Measurements from ENCODE around the gene WDR33. TPM values are rescaled to one million over a fixed set of nuclear protein-coding genes. Genes with fewer than 3 reads are reported as not detected.

Gene WDR33
- total RNA-seq, 6 experiments from 2014 or later = 15.6 to 38.3 (median 28.0) TPM

- Histone ChIP-seq H3K36me3 (peaks cover 0 to 12% (median 4%) of the 10 kb centered on the region in 4 donors), H3K9me3 (no peaks in the 10 kb centered on the region), H3K4me1 (peaks cover 0 to 23% (median 12%) of the 10 kb centered on the region in 4 donors), H3K27ac (no peak overlapping the region), H3K27me3 (no peaks in the 10 kb centered on the region), H3K4me3 (no peak overlapping the region)
- 90% methylated on average over 10 of the region's 10 CpGs for WGBS (ENCODE audit: insufficient coverage, low coverage, low lambda C conversion rate, missing lambda C conversion rate)
- TF ChIP-seq POLR2A (IDR thresholded peaks at IDR 0.05) (no peak), CTCF (IDR thresholded peaks at IDR 0.05) (no peak)
- ATAC-seq (no peak), DNase-seq (no peak)
- intact Hi-C loops (cut with DNase I) = no loop called here
These were observed 150.7 kb downstream of the WDR33 start for GRCh38 chr2:127660291-127660578.

GRCh38 chr2:127659408-127660290 is 151.3 kb downstream of the WDR33 start:
- TF ChIP-seq CTCF (IDR thresholded peaks at IDR 0.05) (no peak), POLR2A (IDR thresholded peaks at IDR 0.05) (no peak)
- DNase-seq = peak; percentile 27 to 58 (median 54)
- Histone ChIP-seq H3K4me1 (peaks cover 0 to 19% (median 11%) of the 10 kb centered on the region in 4 donors), H3K9me3 (no peaks in the 10 kb centered on the region), H3K27me3 (no peaks in the 10 kb centered on the region), H3K36me3 (peaks cover 0 to 12% (median 4%) of the 10 kb centered on the region in 4 donors), H3K4me3 (no peak overlapping the region), H3K27ac (peak overlapping the region in 2 of 3 donors; percentile 10 to 38)
- ATAC-seq = peak; percentile 31 to 64 (median 40)
- 60% methylated on average over 6 of the region's 14 CpGs for WGBS (ENCODE audit: insufficient coverage, low coverage, low lambda C conversion rate, missing lambda C conversion rate)
- intact Hi-C loops (cut with DNase I) = no loop called here

DNA sequence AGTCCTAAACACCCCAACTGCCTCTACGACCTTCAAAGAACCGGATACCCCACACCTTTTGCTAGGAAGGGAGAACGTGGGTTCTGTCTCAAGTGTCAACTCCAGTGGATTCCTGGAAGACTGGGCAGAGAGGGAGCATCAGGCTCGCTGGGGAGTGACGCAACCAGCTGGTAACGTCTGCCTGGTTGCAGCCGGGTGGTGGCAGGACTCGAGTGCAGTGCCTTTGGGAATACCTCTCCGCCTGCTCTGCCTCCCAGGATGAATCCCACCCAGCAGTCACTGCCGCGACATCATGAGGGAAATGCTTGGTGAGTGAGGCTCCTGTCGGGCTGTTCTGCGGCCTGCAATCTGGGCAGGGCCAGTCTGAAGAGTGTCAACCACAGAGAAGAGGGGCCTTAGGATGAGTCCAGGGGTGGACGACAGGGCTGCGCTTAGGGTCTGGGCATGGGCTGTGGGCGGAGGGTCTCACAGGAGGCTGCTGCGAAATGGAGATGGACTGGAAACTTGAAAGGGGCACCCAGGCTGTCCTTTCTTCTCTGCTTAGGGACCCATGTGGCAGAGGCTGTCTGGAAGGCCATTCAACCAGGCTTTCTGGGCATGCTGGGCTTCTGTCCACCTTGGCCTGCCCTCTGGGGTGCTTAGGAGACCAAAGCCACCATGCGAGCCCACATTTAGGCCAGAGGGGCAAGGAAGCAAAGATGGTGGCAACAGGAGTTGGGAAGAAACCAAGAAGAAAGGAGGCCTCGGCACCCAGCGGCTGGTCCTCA is 152.1 kb downstream of the WDR33 start:
- peak in 2 of 3 donors; percentile 37 to 40 for DNase-seq
- TF ChIP-seq POLR2A (IDR thresholded peaks at IDR 0.05) (no peak), CTCF (IDR thresholded peaks at IDR 0.05) (no peak)
- intact Hi-C loops (cut with DNase I) = no loop called here

DNA sequence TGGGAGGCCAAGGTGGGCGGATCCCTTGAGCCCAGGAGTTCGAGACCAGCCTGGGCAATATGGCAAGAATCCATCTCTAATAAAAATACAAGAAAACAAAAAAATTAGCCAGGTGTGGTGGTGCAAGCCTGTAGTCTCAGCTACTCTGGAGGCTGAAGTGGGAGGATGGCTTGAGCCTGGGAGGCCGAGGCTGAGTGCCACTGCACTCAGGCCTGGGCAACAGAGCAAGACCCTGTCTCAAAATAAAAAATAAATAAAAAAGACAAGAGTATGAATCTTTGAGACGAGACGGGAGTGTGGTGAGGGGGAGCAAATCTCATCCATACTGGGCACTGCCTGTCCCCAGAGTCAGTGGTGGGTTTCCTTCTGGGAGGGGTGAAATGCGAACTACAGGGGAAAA is 152.8 kb downstream of the WDR33 start:
- DNase-seq = no peak
- 86% methylated on average over 5 of the region's 6 CpGs for WGBS (ENCODE audit: insufficient coverage, low coverage, low lambda C conversion rate, missing lambda C conversion rate)
- no peak for TF ChIP-seq POLR2A (IDR thresholded peaks at IDR 0.05)
- no peak for TF ChIP-seq CTCF (IDR thresholded peaks at IDR 0.05)
- ATAC-seq = no peak
- Histone ChIP-seq H3K4me1 (peaks cover 0 to 12% (median 7%) of the 10 kb centered on the region in 4 donors), H3K4me3 (no peak overlapping the region), H3K27me3 (no peaks in the 10 kb centered on the region), H3K9me3 (no peaks in the 10 kb centered on the region), H3K36me3 (peaks cover 0 to 21% (median 7%) of the 10 kb centered on the region in 4 donors), H3K27ac (no peak overlapping the region)
- intact Hi-C loops (cut with DNase I) = no loop called here

More for the DNA sequence above, 152.1 kb downstream of the WDR33 start:
- WGBS (ENCODE audit: insufficient coverage, low coverage, low lambda C conversion rate, missing lambda C conversion rate) = 68% methylated on average over 5 of the region's 20 CpGs
- peaks cover 0 to 20% (median 7%) of the 10 kb centered on the region in 4 donors for H3K36me3 ChIP-seq
- H3K4me3 ChIP-seq = no peak overlapping the region
- no peak for ATAC-seq
- H3K9me3 ChIP-seq = no peaks in the 10 kb centered on the region
- H3K27me3 ChIP-seq = no peaks in the 10 kb centered on the region
- H3K4me1 ChIP-seq = peaks cover 0 to 18% (median 10%) of the 10 kb centered on the region in 4 donors
- H3K27ac ChIP-seq = peak overlapping the region in 1 of 3 donors; percentile 10

All from right lobe of liver (tissue), 6 donors.